Measurements from ENCODE around the gene FANCE.
"Not testable (repeated sequence)": the region's sequence is repeated elsewhere in the genome, so short reads cannot be mapped to it uniquely, and the experiment has no call there.

FANCE gene

GRCh38 chr6:35510916-35511561 lies 58.9 kb downstream of the FANCE start:
- DNase-seq (ENCODE audit: low spot score) = no peak
- TF ChIP-seq, protein P1, sequence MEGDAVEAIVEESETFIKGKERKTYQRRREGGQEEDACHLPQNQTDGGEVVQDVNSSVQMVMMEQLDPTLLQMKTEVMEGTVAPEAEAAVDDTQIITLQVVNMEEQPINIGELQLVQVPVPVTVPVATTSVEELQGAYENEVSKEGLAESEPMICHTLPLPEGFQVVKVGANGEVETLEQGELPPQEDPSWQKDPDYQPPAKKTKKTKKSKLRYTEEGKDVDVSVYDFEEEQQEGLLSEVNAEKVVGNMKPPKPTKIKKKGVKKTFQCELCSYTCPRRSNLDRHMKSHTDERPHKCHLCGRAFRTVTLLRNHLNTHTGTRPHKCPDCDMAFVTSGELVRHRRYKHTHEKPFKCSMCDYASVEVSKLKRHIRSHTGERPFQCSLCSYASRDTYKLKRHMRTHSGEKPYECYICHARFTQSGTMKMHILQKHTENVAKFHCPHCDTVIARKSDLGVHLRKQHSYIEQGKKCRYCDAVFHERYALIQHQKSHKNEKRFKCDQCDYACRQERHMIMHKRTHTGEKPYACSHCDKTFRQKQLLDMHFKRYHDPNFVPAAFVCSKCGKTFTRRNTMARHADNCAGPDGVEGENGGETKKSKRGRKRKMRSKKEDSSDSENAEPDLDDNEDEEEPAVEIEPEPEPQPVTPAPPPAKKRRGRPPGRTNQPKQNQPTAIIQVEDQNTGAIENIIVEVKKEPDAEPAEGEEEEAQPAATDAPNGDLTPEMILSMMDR (IDR thresholded peaks at IDR 0.05; ENCODE audit: extremely low read depth, insufficient read depth, missing control alignments) = no peak
- in situ Hi-C loops (cut with MboI; ENCODE audit: low pct_unique_long_range_greater_than_20kb, low sequenced_read_pairs, unreplicated experiment) = no loop called here

DNA sequence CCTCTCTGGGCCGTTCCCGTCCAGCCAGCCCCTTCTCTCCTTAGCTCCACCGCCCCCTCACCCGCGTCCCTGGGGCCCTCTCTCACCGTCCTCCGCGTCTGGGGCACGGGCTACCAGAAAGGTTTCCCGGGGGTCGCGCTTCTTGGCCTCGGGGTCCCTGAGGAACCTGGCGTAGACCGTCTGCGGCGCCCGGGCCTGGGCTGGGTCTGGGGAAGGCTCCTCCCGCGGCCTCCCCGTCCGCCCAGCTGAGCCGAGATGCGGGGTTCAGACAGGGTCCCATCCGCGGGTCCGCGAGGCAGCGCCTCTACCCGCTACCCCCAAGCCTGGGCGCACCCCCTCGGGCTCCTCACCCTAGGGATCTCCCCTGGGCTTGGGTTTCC lies 59.4 kb downstream of the FANCE start:
- TF ChIP-seq, protein P1 (IDR thresholded peaks at IDR 0.05; ENCODE audit: extremely low read depth, insufficient read depth, missing control alignments) = no peak
- in situ Hi-C loops (cut with MboI; ENCODE audit: low pct_unique_long_range_greater_than_20kb, low sequenced_read_pairs, unreplicated experiment) = no loop called here
- DNase-seq (ENCODE audit: low spot score) = peak; percentile 20

- TF ChIP-seq, protein P1 (IDR thresholded peaks at IDR 0.05; ENCODE audit: extremely low read depth, insufficient read depth, missing control alignments) = no peak
- DNase-seq (ENCODE audit: low spot score) = peak; percentile 15
- in situ Hi-C loops (cut with MboI; ENCODE audit: low pct_unique_long_range_greater_than_20kb, low sequenced_read_pairs, unreplicated experiment) = no loop called here
Observed at GRCh38 chr6:35512006-35512405, 59.9 kb downstream of the FANCE start.

DNA sequence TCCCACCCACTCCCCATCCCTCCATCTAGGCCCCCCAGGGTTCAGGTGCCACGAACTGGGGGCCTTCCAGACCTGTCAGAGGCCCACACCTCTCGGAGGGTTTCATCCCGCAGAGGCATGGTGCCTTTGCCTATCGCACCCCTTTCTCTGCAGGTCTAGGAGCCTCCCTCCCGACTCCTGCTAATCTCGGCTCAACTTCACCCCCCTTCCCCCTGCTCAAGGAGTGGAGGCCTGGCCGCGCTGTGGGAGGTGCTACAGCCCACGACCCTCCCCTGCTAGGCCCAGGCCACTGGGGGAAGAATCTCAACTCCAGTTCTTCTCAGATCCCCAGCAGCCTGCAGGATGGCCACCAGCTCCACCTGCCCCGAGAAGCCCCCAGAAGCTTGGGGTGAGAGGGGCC lies 60.6 kb downstream of the FANCE start, which contains the start of gene TULP1:
Gene TULP1, minus strand, starts transcription at position 157 of the 400 bp plus-strand sequence. Its CDS starts 38 bp downstream, at position 119.
- no peak for DNase-seq (ENCODE audit: low spot score)
- TF ChIP-seq, protein P1 (IDR thresholded peaks at IDR 0.05; ENCODE audit: extremely low read depth, insufficient read depth, missing control alignments) = no peak
- in situ Hi-C loops (cut with MboI; ENCODE audit: low pct_unique_long_range_greater_than_20kb, low sequenced_read_pairs, unreplicated experiment) = no loop called here

GRCh38 chr6:35514587-35514986 lies 62.4 kb downstream of the FANCE start:
- in situ Hi-C loops (cut with MboI; ENCODE audit: low pct_unique_long_range_greater_than_20kb, low sequenced_read_pairs, unreplicated experiment) = no loop called here
- TF ChIP-seq, protein P1 (IDR thresholded peaks at IDR 0.05; ENCODE audit: extremely low read depth, insufficient read depth, missing control alignments) = no peak
- no peak for DNase-seq (ENCODE audit: low spot score)

DNA sequence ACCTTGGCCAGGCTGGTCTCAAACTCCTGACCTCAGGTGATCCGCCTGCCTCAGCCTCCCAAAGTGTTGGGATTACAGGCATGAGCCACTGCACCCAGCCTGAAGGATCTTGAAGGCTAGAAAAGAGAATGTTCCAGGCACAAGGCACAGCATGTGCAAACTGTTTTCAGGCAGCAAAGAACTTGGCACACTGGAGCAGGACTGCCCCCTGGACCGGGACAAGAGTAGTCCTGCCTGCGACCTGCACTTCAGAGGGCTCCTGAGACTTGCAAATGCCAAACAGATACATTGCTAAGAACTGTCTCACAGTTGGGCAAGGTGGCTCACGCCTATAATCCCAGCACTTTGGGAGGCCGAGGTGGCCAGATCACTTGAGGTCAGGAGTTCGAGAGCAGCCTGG lies 63.8 kb downstream of the FANCE start:
- in situ Hi-C loops (cut with MboI; ENCODE audit: low pct_unique_long_range_greater_than_20kb, low sequenced_read_pairs, unreplicated experiment); DNase-seq (ENCODE audit: low spot score): not testable (repeated sequence)
